Measurements from ENCODE around the gene RFXANK. TPM values are rescaled to one million over a fixed set of nuclear protein-coding genes. Genes with fewer than 3 reads are reported as not detected.

The RFXANK gene
- total RNA-seq, 2 donors from 2014 or later = 45.2 to 107 TPM

DNA sequence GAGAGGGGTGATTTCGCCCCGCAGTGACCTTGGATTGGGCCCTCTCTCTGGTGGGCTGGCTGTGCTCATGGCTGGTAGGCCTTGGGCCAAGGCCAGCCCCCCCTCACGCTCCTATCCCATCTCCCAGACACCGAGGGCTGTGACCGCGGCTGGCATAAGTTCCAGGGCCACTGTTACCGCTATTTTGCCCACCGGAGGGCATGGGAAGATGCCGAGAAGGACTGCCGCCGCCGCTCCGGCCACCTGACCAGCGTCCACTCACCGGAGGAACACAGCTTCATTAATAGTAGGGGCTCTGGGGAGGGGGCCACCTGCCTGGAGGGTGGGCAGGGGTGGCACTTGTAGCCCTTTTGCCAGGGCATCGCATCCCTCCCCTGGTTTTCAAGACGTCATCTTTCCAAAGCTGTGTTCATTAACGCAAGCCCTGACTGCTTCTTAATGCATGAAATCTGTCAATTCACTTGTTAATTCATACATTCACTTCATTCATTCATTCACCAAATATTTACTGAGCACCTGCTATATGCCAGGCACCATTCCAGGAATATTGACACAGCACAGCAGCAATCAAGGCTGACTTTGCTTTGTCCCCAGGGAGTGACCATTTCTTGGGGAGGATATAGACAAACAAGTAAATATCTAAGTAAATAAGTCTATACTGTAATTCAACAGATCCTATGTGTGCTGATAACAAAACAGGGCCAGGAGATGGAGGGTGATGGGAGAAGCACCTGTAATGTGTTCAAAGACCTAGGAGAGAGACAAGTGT lies 46.3 kb downstream of the RFXANK start:
- DNase-seq (ENCODE audit: low spot score) (no peak), ATAC-seq (no peak)
- Mint-ChIP-seq H3K4me3 (no peak overlapping the region), H3K27me3 (peaks cover 8 to 12% of the 10 kb centered on the region in 2 donors), H3K27ac (no peak overlapping the region), H3K36me3 (peaks cover 6% of the 10 kb centered on the region), H3K4me1 (ENCODE audit: low read depth in 2 of 2) (no peaks in the 10 kb centered on the region), H3K9me3 (peaks cover 5% of the 10 kb centered on the region)

DNA sequence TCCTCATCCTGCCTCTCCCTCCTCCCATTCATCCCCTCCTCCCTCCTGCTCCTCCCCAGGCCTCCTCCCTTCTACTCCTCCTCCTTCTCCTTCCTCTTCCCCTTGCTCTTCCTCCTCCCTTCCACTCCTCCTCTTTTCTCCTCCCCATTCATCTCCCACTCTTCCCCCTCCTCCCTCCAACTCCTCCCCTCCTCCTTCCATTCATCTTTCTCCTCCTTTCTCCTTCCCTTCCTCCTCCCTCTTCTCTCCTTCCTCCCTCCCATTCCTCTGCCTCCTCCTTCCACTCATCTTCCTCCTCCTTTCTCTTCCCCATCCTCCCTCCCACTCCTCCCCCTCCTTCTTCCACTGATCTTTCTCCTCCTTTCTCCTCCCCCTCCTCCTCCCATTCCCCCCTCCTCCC lies 47.6 kb downstream of the RFXANK start:
- DNase-seq (ENCODE audit: low spot score) = no peak
- no peak for ATAC-seq
- H3K27ac Mint-ChIP-seq = no peak overlapping the region
- H3K4me3 Mint-ChIP-seq = no peak overlapping the region
- no peaks in the 10 kb centered on the region for H3K4me1 Mint-ChIP-seq (ENCODE audit: low read depth in 2 of 2)
- peaks cover 8 to 12% of the 10 kb centered on the region in 2 donors for H3K27me3 Mint-ChIP-seq
- peaks cover 5% of the 10 kb centered on the region for H3K9me3 Mint-ChIP-seq
- peaks cover 6% of the 10 kb centered on the region for H3K36me3 Mint-ChIP-seq

DNA sequence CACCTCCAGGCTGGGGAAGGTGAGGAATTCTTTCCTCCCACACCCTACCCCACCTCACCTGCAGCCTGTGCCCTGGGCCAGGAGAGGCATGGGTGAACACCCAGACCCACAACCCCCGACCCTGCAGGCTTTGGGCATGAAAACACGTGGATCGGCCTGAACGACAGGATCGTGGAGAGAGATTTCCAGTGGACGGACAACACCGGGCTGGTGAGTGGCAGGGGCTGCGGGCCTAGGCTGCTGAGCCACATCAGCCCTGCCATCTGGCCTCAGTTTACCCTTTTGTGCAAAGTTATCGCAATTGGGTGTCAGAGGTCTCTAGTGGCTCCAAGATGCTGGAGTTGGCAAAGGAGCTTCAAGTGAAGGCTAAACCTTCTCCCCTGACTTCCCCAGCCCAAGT lies 48.4 kb downstream of the RFXANK start:
- Mint-ChIP-seq H3K9me3 (peaks cover 5% of the 10 kb centered on the region), H3K27me3 (peaks cover 8 to 12% of the 10 kb centered on the region in 2 donors), H3K4me3 (no peak overlapping the region), H3K4me1 (ENCODE audit: low read depth in 2 of 2) (no peaks in the 10 kb centered on the region), H3K27ac (no peak overlapping the region), H3K36me3 (peaks cover 6% of the 10 kb centered on the region)
- ATAC-seq (no peak), DNase-seq (ENCODE audit: low spot score) (no peak)

DNA sequence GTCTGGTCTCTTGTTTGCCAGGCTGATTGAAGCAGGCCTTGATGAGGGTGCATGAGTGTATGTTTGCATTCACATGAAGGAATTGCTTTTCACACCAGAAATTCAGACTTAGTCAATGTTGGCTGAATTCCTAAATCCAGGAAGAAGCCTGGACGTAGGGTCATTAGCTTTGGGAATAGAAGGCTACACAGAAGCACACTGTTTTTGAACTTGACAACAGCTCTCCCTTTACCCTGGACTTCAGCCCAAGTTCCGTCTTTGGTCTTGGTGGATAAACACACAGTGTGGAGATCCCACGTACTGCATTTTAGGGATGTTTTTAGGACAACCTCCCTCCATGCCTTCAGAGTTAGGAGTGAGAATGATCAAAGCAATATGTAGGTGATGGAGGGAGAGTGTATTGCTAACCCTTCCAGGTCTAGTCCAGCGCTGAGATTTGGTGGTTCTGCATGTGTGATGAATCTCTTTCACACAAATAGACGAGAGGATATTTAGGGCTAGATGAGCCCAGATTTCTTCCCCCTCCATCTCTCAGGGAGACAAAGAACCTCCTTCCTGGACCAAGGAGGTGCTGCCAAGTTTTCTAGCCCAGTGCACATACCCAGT lies 58.2 kb downstream of the RFXANK start:
- Mint-ChIP-seq H3K27ac (no peak overlapping the region), H3K4me3 (no peak overlapping the region), H3K9me3 (no peaks in the 10 kb centered on the region), H3K4me1 (ENCODE audit: low read depth in 2 of 2) (no peaks in the 10 kb centered on the region), H3K27me3 (peaks cover 15 to 25% of the 10 kb centered on the region in 2 donors), H3K36me3 (no peaks in the 10 kb centered on the region)
- ATAC-seq (no peak), DNase-seq (ENCODE audit: low spot score) (no peak)

Other genes starting within 250 kb of the RFXANK start
- 100 to 1,000 TPM; 102 to 196 TPM for gene SUGP2, start 158.7 kb upstream of the RFXANK start, total RNA-seq
- gene ARMC6, start 158.7 kb upstream of the RFXANK start, total RNA-seq = 10 to 100 TPM; 22.3 to 43.9 TPM
- 10 to 100 TPM; 18.3 to 22.8 TPM for gene SLC25A42, start 128.3 kb upstream of the RFXANK start, total RNA-seq
- 10 to 100 TPM; 22.0 to 38.1 TPM for gene TMEM161A, start 53.8 kb upstream of the RFXANK start, total RNA-seq
- gene MEF2B, start 22.0 kb upstream of the RFXANK start, total RNA-seq = 1 to 10 TPM; 2.4 to 5.9 TPM
- gene BORCS8, start 106 bp upstream of the RFXANK start, total RNA-seq = 10 to 100 TPM; 47.2 to 64.5 TPM
- 10 to 100 TPM; 34.0 to 71.0 TPM for gene NR2C2AP, start 11.2 kb downstream of the RFXANK start, total RNA-seq
- not detected for gene NCAN, start 19.7 kb downstream of the RFXANK start, total RNA-seq
- under 1 TPM in 1 of 2 donors, not detected in 1; 0.14 TPM for gene TM6SF2, start 81.0 kb downstream of the RFXANK start, total RNA-seq
- 10 to 100 TPM; 61.1 to 69.6 TPM for gene SUGP1, start 128.3 kb downstream of the RFXANK start, total RNA-seq
- gene MAU2, start 128.6 kb downstream of the RFXANK start, total RNA-seq = 100 to 1,000 TPM in 1 of 2 donors, 10 to 100 TPM in 1; 83.7 to 122 TPM
- gene GATAD2A, start 213.4 kb downstream of the RFXANK start, total RNA-seq = 100 to 1,000 TPM; 171 to 224 TPM

Measured in natural killer cell treated with Interleukin-12 subunit alpha and Interleukin-12 subunit beta and Interleukin-15 and Interleukin-18, amount 100 ng/mL, for 72 hours (primary cell).